DMS53 (cell line): ENCODE results near the gene OGFOD3.
"Not testable (repeated sequence)": the region's sequence is repeated elsewhere in the genome, so short reads cannot be mapped to it uniquely, and the experiment has no call there.

ENCODE experiments used
- DNase-seq: peaks from one replicate; lab custom pipeline; 2025; lab: John Stamatoyannopoulos, UW

The OGFOD3 gene

GRCh38 chr17:82433560-82434215, 15.3 kb upstream of the OGFOD3 start:
- no peak for DNase-seq

DNA sequence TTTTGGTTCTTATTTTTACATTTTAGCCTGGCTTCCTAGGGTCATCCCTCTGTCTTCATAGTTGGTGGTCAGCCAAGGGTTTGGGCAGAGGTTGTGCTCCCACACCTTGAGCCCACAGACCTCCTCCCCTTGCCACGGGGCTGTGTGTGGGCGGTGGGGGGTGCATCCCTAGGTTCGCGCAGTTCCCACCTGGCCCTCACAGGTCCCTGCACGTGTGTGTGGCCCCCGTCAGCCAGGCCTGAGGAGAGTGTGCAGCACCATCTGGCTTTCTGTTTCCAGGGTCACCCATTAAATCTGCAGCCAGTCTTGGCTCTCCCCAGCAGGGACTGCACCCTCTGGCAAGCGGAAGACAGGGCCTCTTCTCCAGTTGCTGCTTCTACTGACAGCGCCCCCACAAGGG, 13.6 kb upstream of the OGFOD3 start:
- DNase-seq: no peak

DNA sequence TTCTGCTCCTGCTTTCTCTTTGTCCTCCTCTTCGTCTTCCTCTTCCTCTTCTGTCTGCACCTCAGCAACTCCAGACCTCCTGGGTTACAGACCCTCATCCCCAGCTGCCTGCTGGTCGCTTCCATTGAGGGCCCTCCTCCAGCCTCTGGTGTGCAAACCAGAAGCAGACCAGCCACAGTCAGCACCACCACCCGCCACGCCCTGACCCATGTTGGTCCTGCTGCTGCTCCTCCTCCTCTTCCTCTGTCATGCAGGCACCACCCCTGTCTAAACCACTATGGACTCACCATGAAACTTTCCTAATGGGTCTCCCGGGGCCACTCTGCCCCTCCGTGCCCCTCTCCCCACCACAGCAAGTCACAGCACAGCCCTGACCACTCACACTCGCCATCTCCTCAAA, 11.4 kb upstream of the OGFOD3 start:
- DNase-seq: no peak

DNA sequence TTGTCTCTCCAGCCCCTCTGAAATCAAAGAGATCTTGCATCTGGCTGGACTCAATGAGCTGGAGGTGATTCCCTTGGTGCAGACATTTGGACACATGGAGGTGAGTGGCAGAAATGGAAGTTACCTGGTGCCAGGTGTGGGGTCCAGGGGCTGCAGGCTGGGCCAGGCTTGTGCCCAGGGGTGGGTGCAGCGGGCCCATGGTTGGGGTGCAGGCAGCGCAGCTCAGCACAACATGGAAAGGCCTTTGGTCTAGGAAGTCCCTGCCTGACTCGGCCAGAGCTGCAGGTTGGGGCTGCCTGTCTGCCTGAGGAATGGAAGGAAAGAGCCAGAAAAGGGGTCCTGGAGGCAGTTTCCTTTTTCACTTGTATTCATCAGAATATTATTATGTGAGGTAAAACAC, 10.2 kb upstream of the OGFOD3 start:
- DNase-seq: no peak

DNA sequence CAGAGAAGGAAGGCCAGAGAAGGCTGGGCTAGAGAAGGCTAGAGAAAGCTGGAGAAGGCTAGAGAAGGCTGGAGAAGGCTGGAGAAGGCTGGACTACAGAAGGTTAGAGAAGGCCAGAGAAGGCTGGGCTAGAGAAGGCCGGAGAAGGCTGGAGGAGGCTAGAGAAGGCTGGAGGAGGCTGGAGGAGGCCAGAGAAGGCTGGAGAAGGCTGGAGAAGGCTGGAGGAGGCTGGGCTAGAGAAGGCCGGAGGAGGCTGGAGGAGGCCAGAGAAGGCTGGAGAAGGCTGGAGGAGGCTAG, 6.4 kb upstream of the OGFOD3 start:
- DNase-seq: no peak

- DNase-seq: peak; percentile 74
These were observed 5.8 kb upstream of the OGFOD3 start for GRCh38 chr17:82424001-82424862.

DNA sequence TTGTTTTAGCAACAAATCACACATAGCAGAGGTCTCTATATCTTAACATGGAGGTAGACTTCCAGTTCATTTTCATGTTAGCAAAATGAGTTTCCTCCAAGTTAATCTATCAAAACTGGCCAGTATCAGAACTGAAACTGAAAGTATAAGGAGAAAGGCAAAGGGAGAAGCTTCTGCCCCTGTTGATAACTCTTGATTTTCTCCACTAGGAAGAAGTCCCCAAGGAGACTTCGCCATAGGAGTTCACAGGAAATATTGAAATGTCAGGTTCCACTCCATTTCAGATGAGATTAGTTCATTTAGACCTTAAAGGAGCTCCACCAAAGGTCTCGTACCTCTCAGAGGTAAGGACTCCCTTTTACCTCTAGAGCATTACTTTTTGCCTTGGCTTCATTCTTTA, 1.2 kb upstream of the OGFOD3 start:
- DNase-seq: peak; percentile 32

GRCh38 chr17:82416771-82417170, 1.6 kb downstream of the OGFOD3 start:
- peak; percentile 50 for DNase-seq

DNA sequence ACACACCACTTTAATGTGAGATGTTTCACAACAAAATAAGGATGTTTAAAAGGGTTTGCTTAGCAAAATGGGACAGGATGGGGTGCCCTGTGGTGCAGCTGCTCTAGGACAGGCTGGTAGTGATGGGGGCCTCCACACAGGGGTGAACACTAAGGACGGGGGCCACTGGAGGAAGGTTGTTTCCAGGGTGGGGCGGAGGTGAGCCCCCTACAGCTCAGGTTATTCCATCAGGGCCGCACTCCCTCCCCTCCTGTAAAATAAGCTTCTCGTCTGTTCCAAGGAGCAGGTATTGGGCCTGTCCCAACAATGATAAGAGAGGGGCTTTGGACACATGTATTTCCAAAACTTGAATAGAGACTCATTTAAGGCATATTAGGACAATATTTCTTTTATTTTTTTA, 2.1 kb downstream of the OGFOD3 start:
- DNase-seq: no peak

GRCh38 chr17:82415786-82416185, 2.6 kb downstream of the OGFOD3 start:
- DNase-seq: no peak

GRCh38 chr17:82415336-82415735, 3.0 kb downstream of the OGFOD3 start:
- DNase-seq: no peak

DNA sequence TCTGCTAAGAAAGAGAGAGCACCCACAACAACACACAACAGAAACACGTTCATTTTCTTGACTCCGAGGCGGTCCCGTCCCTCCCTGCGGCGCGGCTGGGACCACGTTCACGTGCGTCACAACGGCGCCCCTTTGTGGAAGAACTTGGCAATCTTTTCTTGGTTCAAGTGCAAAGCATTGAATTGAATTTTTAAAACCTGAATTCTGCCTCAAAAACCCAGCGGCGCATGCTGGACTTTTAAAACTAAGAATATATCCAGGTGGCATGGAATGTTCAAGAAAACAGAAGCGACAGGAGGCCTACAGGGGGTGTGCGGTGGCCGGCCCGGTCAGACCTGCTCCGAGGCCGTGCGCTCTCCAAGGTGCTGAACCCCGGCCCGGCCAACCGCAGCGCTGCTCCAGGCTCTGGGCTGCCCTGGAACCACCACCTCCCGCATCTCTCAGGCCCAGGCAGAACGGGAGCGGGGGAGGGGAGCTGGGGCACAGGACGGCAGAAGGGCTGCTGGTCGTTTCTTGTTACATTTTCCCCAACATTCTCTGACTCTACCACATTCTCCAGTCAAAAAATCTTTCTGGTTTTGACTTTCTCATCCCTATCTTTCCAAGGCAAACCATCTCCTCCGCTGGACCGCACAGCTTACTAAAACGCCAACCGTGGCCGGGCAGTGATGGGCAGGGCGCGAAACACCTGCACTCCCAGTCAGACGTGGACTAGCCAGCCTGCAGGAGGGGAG, 3.7 kb downstream of the OGFOD3 start:
- DNase-seq: peak; percentile 76

GRCh38 chr17:82412535-82413520, 5.6 kb downstream of the OGFOD3 start:
- DNase-seq: peak; percentile 34

GRCh38 chr17:82412081-82412480, 6.3 kb downstream of the OGFOD3 start:
- DNase-seq: not testable (repeated sequence)

- no peak for DNase-seq
These were observed 6.9 kb downstream of the OGFOD3 start for GRCh38 chr17:82411396-82412053.

GRCh38 chr17:82410014-82410716, 8.2 kb downstream of the OGFOD3 start:
- DNase-seq: no peak

DNA sequence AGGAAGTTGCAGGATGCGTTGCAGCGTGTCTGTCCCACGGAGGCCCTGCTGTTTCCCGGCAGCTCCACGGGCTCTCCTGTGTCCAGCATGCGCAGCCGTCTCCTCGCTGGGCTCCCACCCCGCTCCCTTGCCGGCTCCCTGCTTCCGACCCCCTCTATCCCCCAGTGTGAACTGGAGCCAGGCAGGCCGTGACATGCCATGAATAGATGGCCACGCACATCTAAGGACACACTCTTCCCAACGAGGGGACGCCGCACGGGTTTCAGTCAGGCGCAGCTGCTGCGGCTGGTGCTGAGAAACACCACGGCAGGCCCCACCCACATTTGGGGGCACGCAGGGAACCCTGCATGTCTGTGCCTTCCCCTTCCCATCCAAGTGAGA, 9.5 kb downstream of the OGFOD3 start:
- DNase-seq: no peak

GRCh38 chr17:82408288-82408937, 10.0 kb downstream of the OGFOD3 start:
- no peak for DNase-seq

GRCh38 chr17:82407255-82407654, 11.1 kb downstream of the OGFOD3 start:
- DNase-seq: no peak

DNA sequence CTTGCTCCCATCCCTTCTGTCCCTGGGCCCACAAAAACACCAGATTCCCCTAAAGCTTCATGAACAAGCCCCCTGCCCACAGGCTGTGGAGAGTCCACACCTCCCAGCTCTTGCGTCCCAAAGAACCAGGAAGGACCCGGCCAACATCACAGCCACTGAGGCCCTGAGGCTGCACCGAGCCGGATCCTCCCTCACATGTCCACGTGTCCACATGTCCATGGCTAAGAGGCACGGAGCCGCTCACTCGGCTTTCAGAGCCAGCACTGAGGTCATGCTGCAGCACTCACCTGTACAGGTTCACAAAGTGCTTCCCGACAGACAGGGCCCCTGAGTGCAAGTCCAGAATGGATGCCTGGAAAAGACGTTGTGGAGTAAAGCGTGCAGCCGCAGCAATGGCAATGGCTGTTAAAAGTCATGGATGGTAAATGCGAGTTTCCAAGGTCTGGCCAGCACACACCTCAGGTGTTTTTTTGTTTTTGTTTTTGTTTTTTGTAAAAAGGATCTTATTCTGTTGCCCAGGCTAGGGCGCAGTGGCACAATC, 12.2 kb downstream of the OGFOD3 start:
- no peak for DNase-seq
